DOHH2 (cell line): ENCODE measurements around the gene PTPRT.

Source experiments
- EZH2phosphoT487 ChIP-seq: fragments of 200-600 bp; sonication (generic); IDR thresholded peaks from 2 replicates; pipeline ENCODE4 v1.6.1; 2017; ENCODE audit warnings: borderline replicate concordance, mild to moderate bottlenecking, antibody characterized with exemption, low read length, moderate library complexity, mixed read lengths
- TF ChIP-seq, protein P1 (sequence below): fragments of 200-600 bp; sonication (generic); IDR thresholded peaks from one replicate; pipeline ENCODE4 v1.5.1; 2014; ENCODE audit warnings: antibody characterized with exemption, mild to moderate bottlenecking, low read depth, low read length; ENCODE audit not compliant: poor library complexity, severe bottlenecking

DNA sequence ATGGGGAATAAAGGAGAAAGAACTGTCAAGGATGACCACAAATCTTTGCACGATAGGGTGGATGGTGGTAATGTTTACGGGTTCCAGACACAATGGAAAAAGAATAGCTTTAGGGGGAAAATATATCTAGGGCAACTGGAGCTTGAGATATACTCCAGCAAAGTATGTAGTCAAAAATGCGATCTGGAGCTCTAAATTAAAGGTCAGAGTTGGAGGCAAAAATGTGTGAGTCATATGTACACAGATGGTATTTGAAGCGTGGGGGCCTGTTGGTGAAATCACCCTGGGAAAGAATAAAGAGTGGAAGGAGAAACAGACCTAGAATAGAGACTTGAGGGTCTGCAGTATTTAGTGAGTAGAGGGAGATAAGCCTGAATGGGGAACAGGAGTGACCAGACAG is 937.6 kb downstream of the PTPRT start:
- TF ChIP-seq, protein P1, sequence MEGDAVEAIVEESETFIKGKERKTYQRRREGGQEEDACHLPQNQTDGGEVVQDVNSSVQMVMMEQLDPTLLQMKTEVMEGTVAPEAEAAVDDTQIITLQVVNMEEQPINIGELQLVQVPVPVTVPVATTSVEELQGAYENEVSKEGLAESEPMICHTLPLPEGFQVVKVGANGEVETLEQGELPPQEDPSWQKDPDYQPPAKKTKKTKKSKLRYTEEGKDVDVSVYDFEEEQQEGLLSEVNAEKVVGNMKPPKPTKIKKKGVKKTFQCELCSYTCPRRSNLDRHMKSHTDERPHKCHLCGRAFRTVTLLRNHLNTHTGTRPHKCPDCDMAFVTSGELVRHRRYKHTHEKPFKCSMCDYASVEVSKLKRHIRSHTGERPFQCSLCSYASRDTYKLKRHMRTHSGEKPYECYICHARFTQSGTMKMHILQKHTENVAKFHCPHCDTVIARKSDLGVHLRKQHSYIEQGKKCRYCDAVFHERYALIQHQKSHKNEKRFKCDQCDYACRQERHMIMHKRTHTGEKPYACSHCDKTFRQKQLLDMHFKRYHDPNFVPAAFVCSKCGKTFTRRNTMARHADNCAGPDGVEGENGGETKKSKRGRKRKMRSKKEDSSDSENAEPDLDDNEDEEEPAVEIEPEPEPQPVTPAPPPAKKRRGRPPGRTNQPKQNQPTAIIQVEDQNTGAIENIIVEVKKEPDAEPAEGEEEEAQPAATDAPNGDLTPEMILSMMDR, result no peak
- no peak for TF ChIP-seq EZH2phosphoT487
